Uterus (tissue), 4 donors: ENCODE results near the gene VARS2. TPM values are rescaled to one million over a fixed set of nuclear protein-coding genes. Genes with fewer than 3 reads are reported as not detected.
"Not testable (repeated sequence)": the region's sequence is repeated elsewhere in the genome, so short reads cannot be mapped to it uniquely, and the experiment has no call there.

Experiments used
- DNase-seq, 2 donors: peaks; one replicate each; pipeline ENCODE4 v3.0.0-alpha.2; 2019 to 2020
- H3K27ac ChIP-seq, 2 donors: fragments of 200-600 bp; sonication (generic); 1 replicate in 1 of 2; 2 replicates in 1 of 2; pipeline ENCODE4 v1.5.1; 2016 to 2018
- H3K27me3 ChIP-seq, 2 donors: fragments of 200-600 bp; sonication (generic); one replicate each; pipeline ENCODE4 v1.5.1; 2018 to 2019; ENCODE audit warnings: control low read depth in 1 of 2
- H3K36me3 ChIP-seq, 2 donors: fragments of 200-600 bp; sonication (generic); one replicate each; pipeline ENCODE4 v1.5.1; 2019; ENCODE audit warnings: control low read depth in 1 of 2
- H3K4me1 ChIP-seq, 2 donors: fragments of 200-600 bp; sonication (generic); one replicate each; pipeline ENCODE4 v1.5.1; 2018 to 2019; ENCODE audit warnings: control low read depth in 1 of 2
- H3K4me3 ChIP-seq, 2 donors: fragments of 200-600 bp; sonication (generic); 1 replicate in 1 of 2; 2 replicates in 1 of 2; pipeline ENCODE4 v1.5.1; 2018 to 2019; ENCODE audit warnings: mild to moderate bottlenecking in 1 of 2
- H3K9me3 ChIP-seq, 2 donors: fragments of 200-600 bp; sonication (generic); one replicate each; pipeline ENCODE4 v1.5.1; 2019; ENCODE audit warnings: control low read depth in 1 of 2
- POLR2A ChIP-seq, 2 donors: fragments of 450-650 bp; IDR thresholded peaks; one replicate each; pipeline ENCODE4 v1.6.1; 2016; ENCODE audit warnings: antibody characterized with exemption in 2 of 2, mild to moderate bottlenecking in 1 of 2, moderate library complexity in 1 of 2
- intact Hi-C: fragments of 100-400 bp; cut with DNase I; formaldehyde crosslinking; loops from one replicate; pipeline ENCODE4 v1.15.1; 2023; ENCODE audit warnings: low total_unique reads
- total RNA-seq, 4 donors: library from RNA; depleted of rRNA in 3 of 4; stranded (reverse); fragments of >200 nt in 3 of 4; gene quantifications; one replicate each; pipeline versions ENCODE4 v1.1.0 to v1.2.4, GENCODE V29; 2014 to 2023
- TF ChIP-seq, protein P1 (sequence below), 4 experiments: fragments of 200-600 bp in 2 of 4; fragments of 450-650 bp in 2 of 4; sonication (generic) in 2 of 4; IDR thresholded peaks; one replicate each; pipeline ENCODE4 v1.5.1; 2016 to 2019; ENCODE audit warnings: antibody characterized with exemption in 4 of 4, mild to moderate bottlenecking in 2 of 4, moderate library complexity in 1 of 4
- donor health status: DM: yes; HTN: yes; CAD: no.

Gene VARS2
- total RNA-seq, 4 donors from 2014 or later, result 12.6 to 34.2 (median 22.4) TPM

DNA sequence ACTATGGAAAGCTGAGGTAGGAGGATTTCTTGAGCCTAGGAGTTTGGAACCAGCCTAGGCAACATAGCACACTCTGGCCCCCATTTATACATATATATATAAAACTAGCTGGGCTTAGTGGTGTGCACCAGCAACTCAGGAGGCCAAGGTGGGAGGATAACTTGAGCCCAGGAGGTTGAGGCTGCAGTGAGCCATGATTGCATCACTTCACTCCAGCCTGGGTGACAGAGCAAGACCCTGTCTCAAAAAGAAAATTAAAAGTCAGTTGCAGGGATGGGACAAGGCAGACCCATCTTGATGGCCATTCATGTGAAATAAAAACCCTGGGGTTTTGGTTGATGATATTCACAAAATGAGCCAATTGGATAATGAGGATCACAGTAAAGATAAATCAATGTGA, 12.6 kb upstream of the VARS2 start:
- H3K27ac ChIP-seq, result no peak overlapping the region
- no peak for DNase-seq
- no peaks in the 10 kb centered on the region for H3K36me3 ChIP-seq
- intact Hi-C loops, result no loop called here
- H3K4me3 ChIP-seq, result no peak overlapping the region
- TF ChIP-seq POLR2A (IDR thresholded peaks at IDR 0.05), result no peak
- TF ChIP-seq, protein P1, sequence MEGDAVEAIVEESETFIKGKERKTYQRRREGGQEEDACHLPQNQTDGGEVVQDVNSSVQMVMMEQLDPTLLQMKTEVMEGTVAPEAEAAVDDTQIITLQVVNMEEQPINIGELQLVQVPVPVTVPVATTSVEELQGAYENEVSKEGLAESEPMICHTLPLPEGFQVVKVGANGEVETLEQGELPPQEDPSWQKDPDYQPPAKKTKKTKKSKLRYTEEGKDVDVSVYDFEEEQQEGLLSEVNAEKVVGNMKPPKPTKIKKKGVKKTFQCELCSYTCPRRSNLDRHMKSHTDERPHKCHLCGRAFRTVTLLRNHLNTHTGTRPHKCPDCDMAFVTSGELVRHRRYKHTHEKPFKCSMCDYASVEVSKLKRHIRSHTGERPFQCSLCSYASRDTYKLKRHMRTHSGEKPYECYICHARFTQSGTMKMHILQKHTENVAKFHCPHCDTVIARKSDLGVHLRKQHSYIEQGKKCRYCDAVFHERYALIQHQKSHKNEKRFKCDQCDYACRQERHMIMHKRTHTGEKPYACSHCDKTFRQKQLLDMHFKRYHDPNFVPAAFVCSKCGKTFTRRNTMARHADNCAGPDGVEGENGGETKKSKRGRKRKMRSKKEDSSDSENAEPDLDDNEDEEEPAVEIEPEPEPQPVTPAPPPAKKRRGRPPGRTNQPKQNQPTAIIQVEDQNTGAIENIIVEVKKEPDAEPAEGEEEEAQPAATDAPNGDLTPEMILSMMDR (IDR thresholded peaks at IDR 0.05), result no peak
- H3K4me1 ChIP-seq, result no peaks in the 10 kb centered on the region
- H3K9me3 ChIP-seq, result no peaks in the 10 kb centered on the region
- no peaks in the 10 kb centered on the region for H3K27me3 ChIP-seq

- intact Hi-C loops, H3K9me3 ChIP-seq, H3K27me3 ChIP-seq, DNase-seq, H3K4me1 ChIP-seq, H3K27ac ChIP-seq, H3K4me3 ChIP-seq, H3K36me3 ChIP-seq: not testable (repeated sequence)
Observed at GRCh38 chr6:30902196-30902595, 11.8 kb upstream of the VARS2 start.

DNA sequence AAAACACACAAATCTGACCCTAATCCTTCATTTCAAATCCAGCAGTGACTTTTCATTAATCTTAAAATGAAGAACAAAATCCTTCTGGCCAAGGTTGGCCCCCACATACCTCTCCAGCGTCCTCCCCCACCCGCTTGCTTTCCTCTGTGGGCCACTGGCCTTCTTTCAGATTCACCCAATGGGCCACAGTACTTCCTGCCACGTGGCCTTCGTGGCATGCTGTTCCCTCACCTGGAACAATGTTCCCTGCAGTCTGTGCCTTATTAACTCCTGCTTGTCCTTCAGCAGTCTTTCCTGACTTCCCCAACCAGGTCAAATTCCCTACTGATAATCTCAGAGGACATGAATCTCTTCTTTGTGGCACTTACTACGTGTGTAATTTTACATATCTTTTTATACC, 11.3 kb upstream of the VARS2 start:
- no peaks in the 10 kb centered on the region for H3K27me3 ChIP-seq
- intact Hi-C loops, result no loop called here
- H3K9me3 ChIP-seq, result no peaks in the 10 kb centered on the region
- TF ChIP-seq, protein P1 (IDR thresholded peaks at IDR 0.05), result no peak
- TF ChIP-seq POLR2A (IDR thresholded peaks at IDR 0.05), result no peak
- no peak overlapping the region for H3K27ac ChIP-seq
- H3K36me3 ChIP-seq, result no peaks in the 10 kb centered on the region
- no peak overlapping the region for H3K4me3 ChIP-seq
- H3K4me1 ChIP-seq, result no peaks in the 10 kb centered on the region
- DNase-seq, result no peak

DNA sequence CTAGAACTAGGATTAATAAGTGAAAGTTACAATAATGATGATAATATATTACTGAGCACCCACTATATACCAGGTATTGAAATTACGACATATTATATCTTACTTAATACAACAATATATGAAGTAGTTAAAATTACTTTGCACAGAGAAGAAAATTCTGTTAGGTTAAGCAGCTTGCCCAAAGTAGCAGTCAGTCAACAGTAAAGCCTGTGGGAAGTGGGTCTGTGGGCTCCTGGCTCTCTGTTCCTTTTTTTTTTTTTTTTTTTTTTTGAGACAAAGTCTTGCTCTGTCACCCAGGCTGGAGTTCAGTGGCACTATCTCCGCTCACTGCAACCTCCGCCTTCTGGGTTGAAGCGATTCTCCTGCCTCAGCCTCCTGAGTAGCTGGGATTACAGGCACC, 10.8 kb upstream of the VARS2 start:
- Histone ChIP-seq H3K27me3 (no peaks in the 10 kb centered on the region), H3K4me1 (no peaks in the 10 kb centered on the region), H3K27ac (no peak overlapping the region), H3K36me3 (no peaks in the 10 kb centered on the region), H3K9me3 (no peaks in the 10 kb centered on the region), H3K4me3 (no peak overlapping the region)
- TF ChIP-seq, protein P1 (IDR thresholded peaks at IDR 0.05), result no peak
- no peak for TF ChIP-seq POLR2A (IDR thresholded peaks at IDR 0.05)
- intact Hi-C loops, result no loop called here
- DNase-seq, result no peak

DNA sequence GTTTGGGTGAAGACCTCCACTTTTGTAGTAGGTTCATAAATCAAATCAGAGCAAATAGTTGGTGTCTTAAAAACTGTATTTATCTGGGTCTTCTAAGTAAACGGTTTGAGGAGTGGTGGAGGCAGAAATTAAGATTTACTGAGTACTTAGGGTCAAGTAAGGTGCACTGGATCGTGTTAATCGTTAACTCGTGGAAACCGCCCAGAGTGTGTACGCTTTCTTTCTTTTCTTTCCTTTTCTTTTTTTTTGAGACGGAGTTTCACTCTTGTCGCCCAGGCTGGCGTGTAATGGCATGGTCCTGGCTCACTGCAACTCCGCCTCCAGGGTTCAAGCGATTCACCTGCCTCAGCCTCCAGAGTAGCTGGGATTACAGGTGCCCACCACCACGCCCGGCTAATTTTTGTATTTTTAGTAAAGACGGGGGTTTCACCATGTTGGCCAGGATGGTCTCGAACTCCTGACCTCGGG, 6.7 kb upstream of the VARS2 start:
- intact Hi-C loops, DNase-seq, H3K27me3 ChIP-seq, H3K36me3 ChIP-seq, H3K9me3 ChIP-seq, H3K4me1 ChIP-seq: not testable (repeated sequence)
- peak overlapping the region; percentile 80 to 89 for H3K4me3 ChIP-seq
- H3K27ac ChIP-seq, result peak overlapping the region in 1 of 2 donors; percentile 45

- intact Hi-C loops, result no loop called here
- Histone ChIP-seq H3K27ac (peak within 1 kb of the TSS; percentile 63 to 64), H3K9me3 (no peaks in the 10 kb centered on the region), H3K27me3 (no peaks in the 10 kb centered on the region), H3K36me3 (no peaks in the 10 kb centered on the region), H3K4me3 (peak within 1 kb of the TSS; percentile 80 to 89), H3K4me1 (peaks cover 0 to 7% of the 10 kb centered on the region in 2 donors)
- peak; percentile 97 for DNase-seq
- TF ChIP-seq, protein P1 (IDR thresholded peaks at IDR 0.05), result peak in 2 of 4 experiments; percentile 11 to 46
- peak in 1 of 2 donors; percentile 58 for TF ChIP-seq POLR2A (IDR thresholded peaks at IDR 0.05)
Observed at GRCh38 chr6:30907758-30908591, 6.1 kb upstream of the VARS2 start, which contains the start of gene GTF2H4. Gene GTF2H4, plus strand, starts transcription at chr6:30908207.
